GM04504 (cell line): ENCODE data around the gene AOC2.
"Not testable (repeated sequence)": the region's sequence is repeated elsewhere in the genome, so short reads cannot be mapped to it uniquely, and the experiment has no call there.

Experiments
- DNase-seq: peaks from one replicate; pipeline ENCODE4 v3.0.0-alpha.2; 2012; ENCODE audit warnings: low read depth

AOC2 gene

DNA sequence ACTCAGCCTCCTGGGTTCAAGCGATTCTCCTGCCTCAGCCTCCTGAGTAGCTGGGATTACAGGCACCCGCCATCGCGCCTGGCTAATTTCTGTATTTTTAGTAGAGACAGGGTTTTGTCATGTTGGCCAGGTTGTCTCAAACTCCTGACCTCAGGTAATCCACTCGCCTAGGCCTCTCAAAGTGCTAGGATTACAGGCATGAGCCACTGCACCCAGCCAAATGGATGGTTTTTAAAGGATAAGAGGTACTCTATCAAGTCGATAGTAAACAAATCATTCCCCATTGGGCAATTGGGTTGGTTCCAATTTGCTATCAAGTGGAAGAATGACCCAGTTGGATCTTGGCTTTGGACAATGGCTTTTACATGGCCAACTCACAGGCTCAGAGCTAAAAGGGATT lies 37.3 kb downstream of the AOC2 start:
- DNase-seq = not testable (repeated sequence)

DNA sequence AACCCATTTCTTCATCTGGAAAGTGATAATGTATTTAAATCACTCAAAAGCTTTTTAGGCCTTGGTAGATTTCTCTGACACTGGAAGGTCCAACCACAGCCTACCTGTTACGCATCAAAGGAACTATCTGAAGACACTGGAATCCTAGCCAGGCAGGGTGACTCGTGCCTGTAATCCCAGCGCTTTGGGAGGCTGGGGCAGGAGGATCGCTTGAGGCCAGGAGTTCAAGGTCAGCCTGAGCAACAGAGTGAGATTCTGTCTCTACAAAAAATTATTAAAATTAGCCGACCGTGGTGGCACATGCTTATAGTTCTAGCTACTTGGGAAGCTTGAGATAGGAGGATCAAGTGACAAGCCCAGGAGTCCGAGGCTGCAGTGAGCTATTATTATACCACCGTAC lies 37.8 kb downstream of the AOC2 start:
- no peak for DNase-seq

DNA sequence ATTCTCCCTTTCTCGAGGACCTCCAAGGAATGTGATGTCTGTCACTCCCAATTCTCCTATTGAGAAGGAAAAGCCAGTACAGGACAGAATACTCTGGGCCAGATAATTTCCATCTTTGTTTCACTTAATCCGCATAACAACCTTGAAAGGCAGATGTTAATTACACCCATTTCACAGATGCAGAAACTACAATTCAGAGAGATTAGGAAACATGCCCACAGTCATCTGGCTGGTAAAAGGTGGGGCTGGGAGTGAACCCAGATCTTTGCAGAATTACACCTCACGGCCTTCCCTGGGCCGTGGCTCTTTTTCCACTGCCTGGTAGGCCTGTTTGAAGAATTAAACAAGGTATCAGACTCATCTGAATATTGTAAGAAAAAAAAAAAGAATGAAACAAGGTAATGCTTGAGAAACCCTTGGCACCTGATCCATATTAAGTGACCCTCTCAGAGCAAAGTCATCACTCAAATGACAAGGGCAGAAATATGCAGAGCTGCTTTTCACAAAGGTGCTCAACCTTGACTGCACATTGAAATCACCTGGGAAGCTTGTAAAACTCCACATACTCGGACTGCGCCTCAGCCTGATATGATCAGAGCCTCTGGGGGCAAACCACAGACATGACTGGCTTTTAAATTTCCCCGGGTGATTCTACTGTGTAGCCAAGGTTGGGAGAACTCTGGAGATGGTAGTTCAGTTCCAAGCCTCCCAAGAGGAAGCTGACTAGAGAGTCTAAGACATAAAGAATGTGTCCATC lies 39.6 kb downstream of the AOC2 start:
- DNase-seq = no peak

DNA sequence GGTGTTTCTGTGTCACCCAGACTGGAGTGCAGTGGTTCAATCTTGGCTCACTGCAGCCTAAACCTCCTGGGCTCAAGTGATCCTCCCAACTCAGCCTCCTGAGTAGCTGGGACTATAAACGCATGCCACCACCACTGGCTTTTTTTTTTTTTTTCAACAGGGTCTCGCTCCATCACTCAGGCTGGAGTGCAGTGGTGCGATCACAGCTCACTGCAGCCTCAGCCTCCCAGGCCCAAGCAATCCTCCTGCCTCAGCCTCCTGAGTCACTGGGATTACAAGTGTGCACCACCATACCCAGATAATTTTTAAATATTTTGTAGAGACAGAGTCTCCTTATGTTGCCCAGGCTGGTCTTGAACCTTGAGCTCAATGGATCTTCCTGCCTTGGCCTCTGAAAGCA lies 41.4 kb downstream of the AOC2 start:
- DNase-seq = not testable (repeated sequence)

DNA sequence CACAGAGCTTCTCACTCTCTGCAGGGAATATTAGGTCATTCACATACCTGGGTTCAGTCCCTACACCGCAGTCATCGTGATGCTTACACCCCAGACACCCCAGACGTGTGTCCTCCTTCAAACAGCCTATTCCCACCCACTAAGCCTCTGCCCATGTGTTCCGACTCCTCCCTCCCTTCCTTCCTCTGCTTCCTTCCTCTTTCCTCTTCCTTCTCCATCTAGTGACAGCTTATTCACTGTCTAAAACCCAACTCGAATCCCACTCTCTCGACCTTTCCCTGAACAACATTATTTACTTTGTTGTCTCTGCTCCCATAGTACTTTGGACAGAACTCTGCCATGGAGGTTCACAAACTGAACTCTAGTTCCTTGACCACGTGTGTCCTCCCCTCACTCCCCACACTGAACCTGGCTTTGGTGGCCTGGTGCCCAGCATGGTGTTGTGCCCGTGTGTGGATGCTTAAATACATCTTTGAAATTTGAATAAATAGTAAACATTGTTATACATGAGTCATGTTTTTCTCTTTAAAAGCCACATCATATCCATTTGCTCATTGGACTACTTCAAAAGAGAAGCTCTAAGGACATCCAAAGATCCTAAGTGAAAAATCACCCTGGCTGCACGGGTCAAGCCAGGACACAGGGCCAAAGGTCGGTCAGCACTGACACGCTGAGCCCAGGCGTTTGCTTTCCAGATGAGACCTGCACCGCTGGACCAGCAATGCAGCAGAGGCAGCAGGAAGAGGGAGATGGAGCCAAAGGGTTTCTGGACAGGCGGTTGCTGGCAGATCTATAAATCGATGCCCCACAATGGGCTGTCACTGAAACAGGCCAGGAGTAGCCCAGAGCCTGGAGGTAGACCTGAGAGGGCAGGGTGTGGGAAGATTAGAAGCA lies 42.1 kb downstream of the AOC2 start:
- DNase-seq = no peak

DNA sequence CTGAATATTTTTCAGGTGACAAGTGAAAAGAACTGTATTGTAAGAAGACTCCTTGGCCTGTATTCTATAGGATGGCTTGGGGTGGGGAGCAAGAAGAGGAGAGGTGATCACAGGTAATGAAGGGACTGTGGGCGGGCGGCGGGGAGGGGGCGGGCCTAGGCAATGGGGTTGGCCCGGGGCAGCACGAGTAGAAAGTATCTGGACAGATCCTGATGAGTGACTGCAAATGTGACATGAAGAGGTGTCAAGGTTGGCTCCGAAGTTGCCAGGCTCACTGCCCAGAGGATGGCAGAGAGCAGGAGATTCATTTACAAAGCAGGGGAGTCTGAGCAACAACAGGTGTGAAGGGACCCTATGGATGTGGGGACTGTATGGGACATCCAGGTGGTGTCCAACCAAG lies 45.4 kb downstream of the AOC2 start:
- no peak for DNase-seq

GRCh38 chr17:42891539-42892152 lies 47.3 kb downstream of the AOC2 start:
- no peak for DNase-seq

GRCh38 chr17:42893359-42893758 lies 49.0 kb downstream of the AOC2 start:
- no peak for DNase-seq

DNA sequence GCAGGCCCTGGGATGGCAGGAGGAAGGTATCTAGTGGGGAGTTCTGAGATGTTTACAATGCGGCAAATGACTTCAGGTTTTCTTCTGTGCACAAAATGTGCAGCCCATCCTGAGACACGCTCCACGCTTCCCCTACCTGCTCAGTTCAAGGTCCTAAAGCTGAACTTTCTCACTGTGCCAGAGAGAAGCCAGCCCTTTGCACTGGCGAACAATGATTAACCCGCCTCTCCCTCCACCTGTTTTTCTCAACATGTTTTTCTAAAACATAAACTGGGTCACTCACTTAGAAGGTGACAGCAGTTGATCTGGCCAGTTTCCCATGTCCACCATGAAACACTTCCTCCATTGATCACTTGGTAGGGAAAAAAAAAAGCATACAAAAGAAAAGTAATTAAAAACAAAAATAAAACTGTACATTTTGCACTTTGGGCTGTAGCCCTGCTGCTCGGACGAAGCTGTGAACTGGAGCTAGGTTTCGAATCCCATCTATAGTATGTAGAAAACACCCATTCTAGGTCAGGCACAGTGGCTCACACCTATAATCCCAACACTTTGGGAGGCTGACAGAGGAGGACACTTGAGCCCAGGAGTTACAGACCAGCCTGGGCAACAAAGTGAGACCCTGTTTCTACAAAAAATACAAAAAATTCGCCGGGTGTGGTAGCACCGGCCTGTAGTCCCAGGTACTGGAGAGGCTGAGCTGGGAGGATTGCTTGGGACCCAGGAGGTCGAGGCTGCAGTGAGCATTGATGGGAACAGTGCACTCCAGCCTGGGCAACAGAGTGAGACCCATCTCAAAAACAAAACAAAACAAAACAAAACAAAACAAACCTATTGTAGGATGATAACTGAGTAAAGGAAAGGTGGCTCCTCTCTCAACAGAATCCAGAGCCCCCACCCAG lies 50.2 kb downstream of the AOC2 start:
- no peak for DNase-seq

- peak; percentile 55 for DNase-seq
Measured at GRCh38 chr17:42895185-42895555, 50.8 kb downstream of the AOC2 start.

- no peak for DNase-seq
Measured at GRCh38 chr17:42898147-42898811, 53.9 kb downstream of the AOC2 start.

DNA sequence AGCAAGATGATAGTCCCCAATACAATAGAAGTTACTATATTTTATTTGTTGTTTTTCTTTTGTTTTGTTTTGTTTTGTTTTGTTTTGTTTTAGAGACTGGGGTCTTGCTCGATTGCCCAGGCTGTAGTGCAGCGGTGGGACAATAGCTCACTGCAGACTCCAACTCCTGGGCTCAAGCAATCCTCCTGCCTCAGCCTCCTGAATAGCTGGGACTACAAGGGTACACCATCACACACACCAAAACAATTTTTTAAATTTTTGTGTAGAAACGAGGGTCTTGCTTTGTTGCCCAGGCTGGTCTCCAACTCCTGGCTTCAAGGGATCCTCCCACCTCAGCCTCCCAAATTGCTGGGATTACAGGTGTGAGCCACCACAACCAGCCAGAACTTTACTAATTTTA lies 55.6 kb downstream of the AOC2 start:
- DNase-seq = not testable (repeated sequence)
